ENCODE measurements around the gene ABHD12.

The ABHD12 gene

DNA sequence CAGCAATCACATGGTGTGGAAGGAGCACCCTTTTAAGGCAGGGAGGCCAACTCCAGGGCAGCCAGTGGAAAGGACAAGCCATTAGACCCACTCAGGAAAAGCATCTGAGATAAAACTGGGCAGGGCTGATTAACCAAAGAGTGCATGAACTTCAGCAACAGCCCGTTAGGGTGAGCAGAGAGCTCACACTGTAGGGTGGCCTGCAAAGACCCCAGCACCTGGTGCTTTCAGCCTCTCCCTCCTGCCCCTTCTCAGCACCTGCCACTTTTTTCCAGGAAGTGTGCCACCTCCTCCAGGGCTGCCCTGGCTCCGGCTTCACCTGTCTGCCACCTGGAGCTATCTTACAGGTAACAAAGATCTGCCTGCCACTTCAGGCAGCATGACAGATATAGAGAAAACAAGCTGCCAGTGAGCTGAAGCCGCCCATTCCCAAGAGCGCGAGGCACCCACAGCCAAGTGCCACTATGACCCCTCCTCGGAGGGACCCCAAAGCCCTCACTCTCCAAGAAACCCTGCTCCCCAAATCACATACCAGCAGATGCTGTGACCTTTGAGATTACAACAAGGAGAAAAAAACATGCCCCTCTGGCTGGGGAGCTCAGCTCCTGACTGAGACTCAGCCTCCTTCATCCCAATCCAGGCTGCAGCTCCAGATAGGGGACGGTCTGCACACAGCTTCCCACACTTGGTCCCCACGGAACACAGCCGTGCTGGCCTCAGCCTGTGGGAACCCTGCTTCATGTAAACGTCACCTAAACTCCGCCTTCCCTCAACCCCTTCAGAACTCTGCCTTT lies 71.2 kb downstream of the ABHD12 start:
- no peak for ATAC-seq
- TF ChIP-seq TOX (CRISPR knock-in tag; IDR thresholded peaks at IDR 0.05; ENCODE audit: borderline replicate concordance) (no peak), RARB (CRISPR knock-in tag; IDR thresholded peaks at IDR 0.05) (no peak), ZFP30 (CRISPR knock-in tag; IDR thresholded peaks at IDR 0.05) (no peak), CSDC2 (CRISPR knock-in tag; IDR thresholded peaks at IDR 0.05) (no peak), ESRRG (CRISPR knock-in tag; IDR thresholded peaks at IDR 0.05) (no peak), PATZ1 (CRISPR knock-in tag; IDR thresholded peaks at IDR 0.05; ENCODE audit: borderline replicate concordance) (no peak)

DNA sequence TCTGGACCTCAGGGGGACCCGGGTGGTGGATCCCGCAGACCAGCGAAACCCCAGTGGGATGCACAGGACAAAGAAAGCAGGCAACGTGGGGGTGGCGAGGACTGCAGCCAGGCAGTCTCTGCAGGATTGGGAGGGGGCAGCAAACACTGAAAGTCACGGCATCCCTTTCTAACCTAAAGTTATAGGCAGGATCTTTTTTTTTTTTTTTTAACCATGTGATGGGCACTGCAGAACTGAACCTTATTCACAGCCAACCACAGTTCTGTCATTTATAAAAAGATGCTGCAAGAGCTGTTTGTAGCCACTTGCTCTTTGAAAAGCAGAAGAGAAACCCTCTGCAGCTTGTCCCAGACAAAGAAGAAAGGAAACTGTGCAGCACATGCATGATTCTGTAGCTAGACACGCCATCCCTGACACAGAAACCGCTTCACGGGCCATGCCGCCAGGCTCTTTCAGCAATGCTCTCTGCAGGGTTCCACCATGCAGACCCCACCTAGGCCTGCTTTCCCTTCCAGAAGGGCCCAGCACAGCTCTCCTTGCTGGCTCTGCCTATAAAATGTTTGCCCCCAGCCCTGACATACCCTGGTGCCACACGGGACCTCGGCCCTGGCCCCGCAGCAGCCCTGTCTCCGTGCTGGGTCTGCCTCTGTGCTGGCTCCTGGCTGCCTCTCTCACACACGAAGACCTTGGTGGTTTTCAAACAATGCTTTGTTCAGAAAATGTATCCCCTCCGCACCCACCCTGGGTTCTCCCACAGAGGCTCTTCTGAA lies 72.0 kb downstream of the ABHD12 start:
- TF ChIP-seq SNAI2 (CRISPR knock-in tag; IDR thresholded peaks at IDR 0.05) = no peak
- TF ChIP-seq, protein P1, sequence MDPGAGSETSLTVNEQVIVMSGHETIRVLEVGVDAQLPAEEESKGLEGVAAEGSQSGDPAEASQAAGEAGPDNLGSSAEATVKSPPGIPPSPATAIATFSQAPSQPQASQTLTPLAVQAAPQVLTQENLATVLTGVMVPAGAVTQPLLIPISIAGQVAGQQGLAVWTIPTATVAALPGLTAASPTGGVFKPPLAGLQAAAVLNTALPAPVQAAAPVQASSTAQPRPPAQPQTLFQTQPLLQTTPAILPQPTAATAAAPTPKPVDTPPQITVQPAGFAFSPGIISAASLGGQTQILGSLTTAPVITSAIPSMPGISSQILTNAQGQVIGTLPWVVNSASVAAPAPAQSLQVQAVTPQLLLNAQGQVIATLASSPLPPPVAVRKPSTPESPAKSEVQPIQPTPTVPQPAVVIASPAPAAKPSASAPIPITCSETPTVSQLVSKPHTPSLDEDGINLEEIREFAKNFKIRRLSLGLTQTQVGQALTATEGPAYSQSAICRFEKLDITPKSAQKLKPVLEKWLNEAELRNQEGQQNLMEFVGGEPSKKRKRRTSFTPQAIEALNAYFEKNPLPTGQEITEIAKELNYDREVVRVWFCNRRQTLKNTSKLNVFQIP (CRISPR knock-in tag; IDR thresholded peaks at IDR 0.05; ENCODE audit: borderline replicate concordance, low read depth) = no peak
- no peak for TF ChIP-seq ZNF70 (CRISPR knock-in tag; IDR thresholded peaks at IDR 0.05)
- no peak for TF ChIP-seq RARB (CRISPR knock-in tag; IDR thresholded peaks at IDR 0.05)
- no peak for TF ChIP-seq ARNTL (CRISPR knock-in tag; IDR thresholded peaks at IDR 0.05; ENCODE audit: borderline replicate concordance, low read depth)
- no peak for TF ChIP-seq ESRRG (CRISPR knock-in tag; IDR thresholded peaks at IDR 0.05)
- no peak for TF ChIP-seq ZFP3 (CRISPR knock-in tag; IDR thresholded peaks at IDR 0.05)
- TF ChIP-seq PATZ1 (CRISPR knock-in tag; IDR thresholded peaks at IDR 0.05; ENCODE audit: borderline replicate concordance) = no peak
- no peak for TF ChIP-seq PPARA (CRISPR knock-in tag; IDR thresholded peaks at IDR 0.05; ENCODE audit: borderline replicate concordance)
- TF ChIP-seq CSDC2 (CRISPR knock-in tag; IDR thresholded peaks at IDR 0.05) = no peak
- TF ChIP-seq ZNF565 (CRISPR knock-in tag; conservative IDR thresholded peaks at IDR 0.05; ENCODE audit: low read depth) = no peak
- TF ChIP-seq, protein P2, sequence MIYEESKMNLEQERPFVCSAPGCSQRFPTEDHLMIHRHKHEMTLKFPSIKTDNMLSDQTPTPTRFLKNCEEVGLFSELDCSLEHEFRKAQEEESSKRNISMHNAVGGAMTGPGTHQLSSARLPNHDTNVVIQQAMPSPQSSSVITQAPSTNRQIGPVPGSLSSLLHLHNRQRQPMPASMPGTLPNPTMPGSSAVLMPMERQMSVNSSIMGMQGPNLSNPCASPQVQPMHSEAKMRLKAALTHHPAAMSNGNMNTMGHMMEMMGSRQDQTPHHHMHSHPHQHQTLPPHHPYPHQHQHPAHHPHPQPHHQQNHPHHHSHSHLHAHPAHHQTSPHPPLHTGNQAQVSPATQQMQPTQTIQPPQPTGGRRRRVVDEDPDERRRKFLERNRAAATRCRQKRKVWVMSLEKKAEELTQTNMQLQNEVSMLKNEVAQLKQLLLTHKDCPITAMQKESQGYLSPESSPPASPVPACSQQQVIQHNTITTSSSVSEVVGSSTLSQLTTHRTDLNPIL (CRISPR knock-in tag; IDR thresholded peaks at IDR 0.05; ENCODE audit: low read depth) = no peak
- no peak for TF ChIP-seq TCF4 (CRISPR knock-in tag; IDR thresholded peaks at IDR 0.05; ENCODE audit: borderline replicate concordance)
- no peak for TF ChIP-seq TOX (CRISPR knock-in tag; IDR thresholded peaks at IDR 0.05; ENCODE audit: borderline replicate concordance)
- no peak for TF ChIP-seq OSR1 (CRISPR knock-in tag; IDR thresholded peaks at IDR 0.05)
- TF ChIP-seq ZC3H10 (CRISPR knock-in tag; IDR thresholded peaks at IDR 0.05) = no peak
- TF ChIP-seq GLIS3 (CRISPR knock-in tag; IDR thresholded peaks at IDR 0.05) = no peak
- no peak for TF ChIP-seq CSRNP3 (CRISPR knock-in tag; IDR thresholded peaks at IDR 0.05)
- TF ChIP-seq ISL1 (CRISPR knock-in tag; IDR thresholded peaks at IDR 0.05) = no peak
- no peak for TF ChIP-seq ZNF8 (CRISPR knock-in tag; IDR thresholded peaks at IDR 0.05)
- no peak for ATAC-seq
